ENCODE results near the gene APOE. TPM values are rescaled to one million over a fixed set of nuclear protein-coding genes. Genes with fewer than 3 reads are reported as not detected.

The APOE gene
- total RNA-seq, 1 donor from 2014 or later: not detected

GRCh38 chr19:44872661-44873060 lies 32.9 kb upstream of the APOE start:
- DNase-seq: no peak
- no peak for ATAC-seq (ENCODE audit: low read depth)
- Mint-ChIP-seq H3K9me3 (no peaks in the 10 kb centered on the region), H3K4me3 (no peak overlapping the region), H3K4me1 (no peaks in the 10 kb centered on the region), H3K36me3 (ENCODE audit: low read depth) (no peaks in the 10 kb centered on the region), H3K27me3 (peaks cover 9% of the 10 kb centered on the region), H3K27ac (no peak overlapping the region)
- POLR2A ChIA-PET: no interaction called here
- CTCF ChIA-PET: no interaction called here
- intact Hi-C loops (cut with micrococcal nuclease): no loop called here
- TF ChIP-seq, protein P1, sequence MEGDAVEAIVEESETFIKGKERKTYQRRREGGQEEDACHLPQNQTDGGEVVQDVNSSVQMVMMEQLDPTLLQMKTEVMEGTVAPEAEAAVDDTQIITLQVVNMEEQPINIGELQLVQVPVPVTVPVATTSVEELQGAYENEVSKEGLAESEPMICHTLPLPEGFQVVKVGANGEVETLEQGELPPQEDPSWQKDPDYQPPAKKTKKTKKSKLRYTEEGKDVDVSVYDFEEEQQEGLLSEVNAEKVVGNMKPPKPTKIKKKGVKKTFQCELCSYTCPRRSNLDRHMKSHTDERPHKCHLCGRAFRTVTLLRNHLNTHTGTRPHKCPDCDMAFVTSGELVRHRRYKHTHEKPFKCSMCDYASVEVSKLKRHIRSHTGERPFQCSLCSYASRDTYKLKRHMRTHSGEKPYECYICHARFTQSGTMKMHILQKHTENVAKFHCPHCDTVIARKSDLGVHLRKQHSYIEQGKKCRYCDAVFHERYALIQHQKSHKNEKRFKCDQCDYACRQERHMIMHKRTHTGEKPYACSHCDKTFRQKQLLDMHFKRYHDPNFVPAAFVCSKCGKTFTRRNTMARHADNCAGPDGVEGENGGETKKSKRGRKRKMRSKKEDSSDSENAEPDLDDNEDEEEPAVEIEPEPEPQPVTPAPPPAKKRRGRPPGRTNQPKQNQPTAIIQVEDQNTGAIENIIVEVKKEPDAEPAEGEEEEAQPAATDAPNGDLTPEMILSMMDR (IDR thresholded peaks at IDR 0.05): no peak

DNA sequence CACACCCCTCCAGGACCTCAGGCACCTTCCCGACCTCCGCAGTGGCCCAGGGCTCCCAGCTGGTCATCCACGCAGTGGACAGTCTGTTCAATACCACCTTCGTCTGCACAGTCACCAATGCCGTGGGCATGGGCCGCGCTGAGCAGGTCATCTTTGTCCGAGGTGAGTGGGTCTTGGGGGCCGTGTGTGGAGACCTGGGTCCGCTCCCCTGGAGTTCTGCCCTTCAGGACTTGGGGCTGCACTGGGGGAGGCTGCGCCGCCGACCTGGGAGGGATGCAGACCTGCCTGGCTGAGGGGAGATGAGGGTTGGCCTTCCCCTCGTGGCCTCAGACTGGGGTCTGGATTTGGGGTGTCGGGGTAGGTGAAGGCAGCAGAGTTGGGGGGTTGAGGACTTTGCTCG lies 31.3 kb upstream of the APOE start:
- POLR2A ChIA-PET: no interaction called here
- CTCF ChIA-PET: no interaction called here
- ATAC-seq (ENCODE audit: low read depth) (no peak), DNase-seq (no peak)
- no peaks in the 10 kb centered on the region for H3K4me1 Mint-ChIP-seq
- intact Hi-C loops (cut with micrococcal nuclease): no loop called here
- H3K9me3 Mint-ChIP-seq: no peaks in the 10 kb centered on the region
- H3K27ac Mint-ChIP-seq: no peak overlapping the region
- no peaks in the 10 kb centered on the region for H3K36me3 Mint-ChIP-seq (ENCODE audit: low read depth)
- H3K27me3 Mint-ChIP-seq: peaks cover 9% of the 10 kb centered on the region
- TF ChIP-seq, protein P1 (IDR thresholded peaks at IDR 0.05): no peak
- H3K4me3 Mint-ChIP-seq: no peak overlapping the region

GRCh38 chr19:44875666-44876451 lies 29.7 kb upstream of the APOE start:
- TF ChIP-seq, protein P1 (IDR thresholded peaks at IDR 0.05): no peak
- Mint-ChIP-seq H3K27ac (no peak overlapping the region), H3K4me3 (no peak overlapping the region), H3K4me1 (no peaks in the 10 kb centered on the region), H3K9me3 (no peaks in the 10 kb centered on the region), H3K27me3 (peaks cover 8% of the 10 kb centered on the region), H3K36me3 (ENCODE audit: low read depth) (no peaks in the 10 kb centered on the region)
- no peak for ATAC-seq (ENCODE audit: low read depth)
- CTCF ChIA-PET: no interaction called here
- DNase-seq: no peak
- intact Hi-C loops (cut with micrococcal nuclease): no loop called here
- POLR2A ChIA-PET: no interaction called here

DNA sequence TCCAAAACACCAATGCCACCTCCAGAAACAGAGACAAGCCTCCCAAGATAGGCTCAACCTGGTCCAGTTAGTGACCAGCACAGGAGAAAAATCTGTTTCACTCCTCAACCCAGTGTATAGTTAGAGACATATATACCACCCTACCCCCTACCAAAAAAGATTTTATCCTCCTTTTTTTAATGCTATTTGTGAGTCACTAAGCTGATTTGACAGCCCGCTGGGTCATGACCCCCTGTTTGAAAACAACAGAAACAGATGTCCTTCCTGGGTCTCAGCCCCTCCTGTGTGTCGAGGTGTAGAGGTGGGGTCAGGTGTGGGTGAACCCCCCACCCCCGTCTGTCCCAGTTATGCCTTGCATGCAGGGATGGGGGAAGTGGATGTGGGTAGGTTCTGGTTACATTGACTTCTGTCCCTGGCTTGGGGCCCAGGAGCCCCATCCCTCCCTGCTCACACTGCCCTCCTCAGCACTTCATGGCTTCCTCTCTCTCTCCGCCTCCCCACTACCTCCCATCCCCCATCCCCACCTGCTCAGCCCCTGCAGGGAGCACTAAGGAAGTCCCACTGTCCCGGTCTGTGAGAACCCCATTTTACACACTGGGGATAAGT lies 28.6 kb upstream of the APOE start:
- no peaks in the 10 kb centered on the region for H3K4me1 Mint-ChIP-seq
- POLR2A ChIA-PET: interaction anchor here (0.6 kb wide), 1 partner anchor 434 kb away, joined by 3 read pairs; no protein-coding TSS in a partner anchor
- H3K27ac Mint-ChIP-seq: no peak overlapping the region
- DNase-seq (no peak), ATAC-seq (ENCODE audit: low read depth) (no peak)
- CTCF ChIA-PET: no interaction called here
- no peaks in the 10 kb centered on the region for H3K9me3 Mint-ChIP-seq
- TF ChIP-seq, protein P1 (IDR thresholded peaks at IDR 0.05): no peak
- no peak overlapping the region for H3K4me3 Mint-ChIP-seq
- peaks cover 10% of the 10 kb centered on the region for H3K27me3 Mint-ChIP-seq
- no peaks in the 10 kb centered on the region for H3K36me3 Mint-ChIP-seq (ENCODE audit: low read depth)
- intact Hi-C loops (cut with micrococcal nuclease): no loop called here

GRCh38 chr19:44878120-44878865 lies 27.3 kb upstream of the APOE start:
- Mint-ChIP-seq H3K27me3 (peaks cover 8% of the 10 kb centered on the region), H3K27ac (no peak overlapping the region), H3K36me3 (ENCODE audit: low read depth) (no peaks in the 10 kb centered on the region), H3K4me1 (no peaks in the 10 kb centered on the region), H3K9me3 (no peaks in the 10 kb centered on the region), H3K4me3 (no peak overlapping the region)
- TF ChIP-seq, protein P1 (IDR thresholded peaks at IDR 0.05): no peak
- ChIA-PET CTCF (no interaction called here), POLR2A (no interaction called here)
- DNase-seq (no peak), ATAC-seq (ENCODE audit: low read depth) (no peak)
- intact Hi-C loops (cut with micrococcal nuclease): no loop called here
